Measurements from ENCODE around the gene MARCHF2.

DNA sequence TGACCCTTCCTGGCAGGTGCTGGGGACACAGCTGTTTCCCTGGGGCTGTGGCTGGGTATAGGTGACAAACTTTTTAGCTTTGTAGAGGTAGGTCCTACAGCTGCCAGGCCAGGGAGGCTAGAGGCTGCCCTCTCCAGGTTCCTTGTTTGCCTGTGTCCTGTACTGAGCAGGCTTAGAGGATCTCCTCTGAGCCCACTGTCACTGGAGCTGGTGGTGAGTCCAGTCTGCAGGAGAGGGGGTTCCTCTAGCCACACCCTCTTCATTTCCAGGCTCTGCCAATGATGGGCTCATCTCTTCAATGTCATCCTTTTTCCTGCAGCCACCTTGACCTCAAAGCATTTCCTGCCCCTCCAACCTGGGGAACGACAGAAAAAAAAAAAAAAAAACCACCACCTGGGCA is 35.5 kb upstream of the MARCHF2 start:
- TF ChIP-seq EZH2phosphoT487 (conservative IDR thresholded peaks at IDR 0.05; ENCODE audit: low read length), result no peak
- TF ChIP-seq, protein P1, sequence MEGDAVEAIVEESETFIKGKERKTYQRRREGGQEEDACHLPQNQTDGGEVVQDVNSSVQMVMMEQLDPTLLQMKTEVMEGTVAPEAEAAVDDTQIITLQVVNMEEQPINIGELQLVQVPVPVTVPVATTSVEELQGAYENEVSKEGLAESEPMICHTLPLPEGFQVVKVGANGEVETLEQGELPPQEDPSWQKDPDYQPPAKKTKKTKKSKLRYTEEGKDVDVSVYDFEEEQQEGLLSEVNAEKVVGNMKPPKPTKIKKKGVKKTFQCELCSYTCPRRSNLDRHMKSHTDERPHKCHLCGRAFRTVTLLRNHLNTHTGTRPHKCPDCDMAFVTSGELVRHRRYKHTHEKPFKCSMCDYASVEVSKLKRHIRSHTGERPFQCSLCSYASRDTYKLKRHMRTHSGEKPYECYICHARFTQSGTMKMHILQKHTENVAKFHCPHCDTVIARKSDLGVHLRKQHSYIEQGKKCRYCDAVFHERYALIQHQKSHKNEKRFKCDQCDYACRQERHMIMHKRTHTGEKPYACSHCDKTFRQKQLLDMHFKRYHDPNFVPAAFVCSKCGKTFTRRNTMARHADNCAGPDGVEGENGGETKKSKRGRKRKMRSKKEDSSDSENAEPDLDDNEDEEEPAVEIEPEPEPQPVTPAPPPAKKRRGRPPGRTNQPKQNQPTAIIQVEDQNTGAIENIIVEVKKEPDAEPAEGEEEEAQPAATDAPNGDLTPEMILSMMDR (IDR thresholded peaks at IDR 0.05; ENCODE audit: insufficient read depth, low read length, poor library complexity, severe bottlenecking), result no peak
